Measurements from ENCODE around the gene VCAN.

- TF ChIP-seq POLR2A (IDR thresholded peaks at IDR 0.05) (no peak), CTCF (IDR thresholded peaks at IDR 0.05) (no peak)
Measured at GRCh38 chr5:83530193-83530592, 58.6 kb downstream of the VCAN start.

Data from Peyer's patch (tissue), 4 donors.